CD4-positive, alpha-beta memory T cell (primary cell): ENCODE measurements around the gene HLF. TPM values are rescaled to one million over a fixed set of nuclear protein-coding genes. Genes with fewer than 3 reads are reported as not detected.

Source experiments
- CTCF ChIA-PET: fragments of 350-600 bp; sonication (Branson Sonifier 250); formaldehyde crosslinking; loops from one replicate; lab custom pipeline; 2021; ENCODE audit warnings: inconsistent platforms; ENCODE audit not compliant: partially characterized antibody; lab: Charles Lee
- POLR2A ChIA-PET: fragments of 350-600 bp; sonication (Branson Sonifier 250); formaldehyde crosslinking; loops from one replicate; lab custom pipeline; 2021; ENCODE audit not compliant: partially characterized antibody; lab: Charles Lee
- DNase-seq, 5 donors: peaks; one replicate each; pipeline versions ENCODE4 v3.0.0 to v3.0.0-alpha.2; 2020 to 2022; ENCODE audit warnings: mixed read lengths in 1 of 5
- H3K27ac ChIP-seq: one replicate; pipeline ENCODE4 v1.7.0; 2013; ENCODE audit warnings: low read depth, low read length
- H3K27me3 ChIP-seq: 2 replicates; pipeline ENCODE4 v1.7.0; 2013; ENCODE audit warnings: mild to moderate bottlenecking, low read length, moderate library complexity; ENCODE audit not compliant: insufficient read depth
- H3K36me3 ChIP-seq: 2 replicates; pipeline ENCODE4 v1.7.0; 2013; ENCODE audit warnings: mild to moderate bottlenecking, low read length, moderate library complexity; ENCODE audit not compliant: insufficient read depth
- H3K4me1 ChIP-seq: 2 replicates; pipeline ENCODE4 v1.7.0; 2013; ENCODE audit warnings: mild to moderate bottlenecking, low read length, moderate library complexity; ENCODE audit not compliant: insufficient read depth
- H3K4me3 ChIP-seq, 2 donors: one replicate each; pipeline ENCODE4 v1.7.0; 2013; ENCODE audit warnings: low read length in 2 of 2, mild to moderate bottlenecking in 1 of 2
- H3K9me3 ChIP-seq, 2 donors: one replicate each; pipeline ENCODE4 v1.7.0; 2013; ENCODE audit warnings: low read length in 2 of 2, control low read depth in 1 of 2; ENCODE audit not compliant: control insufficient read depth in 1 of 2
- H3K27ac Mint-ChIP-seq, 7 donors: one replicate each; pipeline ENCODE4 v1.8.0; 2020 to 2021; ENCODE audit warnings: mixed read lengths in 7 of 7, mild to moderate bottlenecking in 6 of 7, inconsistent platforms in 3 of 7, moderate library complexity in 3 of 7
- H3K27me3 Mint-ChIP-seq, 2 donors: one replicate each; pipeline ENCODE4 v1.8.0; 2020 to 2021; ENCODE audit warnings: mixed read lengths in 2 of 2
- H3K36me3 Mint-ChIP-seq, 2 donors: one replicate each; pipeline ENCODE4 v1.8.0; 2020 to 2021; ENCODE audit warnings: mixed read lengths in 2 of 2, inconsistent platforms in 1 of 2, mild to moderate bottlenecking in 1 of 2
- H3K4me1 Mint-ChIP-seq, 4 donors: one replicate each; pipeline ENCODE4 v1.8.0; 2020 to 2021; ENCODE audit warnings: mixed read lengths in 4 of 4, mild to moderate bottlenecking in 1 of 4
- H3K4me3 Mint-ChIP-seq, 8 donors: one replicate each; pipeline ENCODE4 v1.8.0; 2020 to 2021; ENCODE audit warnings: mixed read lengths in 8 of 8, mild to moderate bottlenecking in 7 of 8, moderate library complexity in 6 of 8, inconsistent platforms in 3 of 8
- H3K9me3 Mint-ChIP-seq, 8 donors: one replicate each; pipeline ENCODE4 v1.8.0; 2020 to 2021; ENCODE audit warnings: mixed read lengths in 8 of 8, mild to moderate bottlenecking in 5 of 8, inconsistent platforms in 3 of 8, moderate library complexity in 1 of 8
- intact Hi-C: fragments of 100-400 bp; cut with micrococcal nuclease; formaldehyde crosslinking; loops from one replicate; pipeline ENCODE4 v1.15.1; 2023
- polyA plus RNA-seq, 2 donors: library from polyadenylated mRNA; unstranded; fragments of 300-500 nt; fragmentation: Illumina TruSeq; gene quantifications; one replicate each; pipeline ENCODE4 v1.2.3, GENCODE V29; 2021
- total RNA-seq, 2 experiments: library from RNA; stranded (reverse); gene quantifications; one replicate each; pipeline ENCODE4 v1.2.3, GENCODE V29; 2021

The HLF gene
- total and polyA plus RNA-seq, 4 experiments from 2014 or later = 3.2 to 3.9 (median 3.6) TPM

GRCh38 chr17:55322453-55322985, 57.8 kb downstream of the HLF start:
- DNase-seq = no peak
- CTCF ChIA-PET = no interaction called here
- intact Hi-C loops = no loop called here
- no peak overlapping the region for H3K4me3 Mint-ChIP-seq
- Histone ChIP-seq H3K4me3 (no peak overlapping the region), H3K27me3 (no peaks in the 10 kb centered on the region), H3K4me1 (no peaks in the 10 kb centered on the region), H3K9me3 (no peaks in the 10 kb centered on the region), H3K27ac (no peak overlapping the region), H3K36me3 (no peaks in the 10 kb centered on the region)
- no peak overlapping the region for H3K27ac Mint-ChIP-seq
- POLR2A ChIA-PET = no interaction called here
- peaks cover 2 to 14% of the 10 kb centered on the region in 2 donors for H3K36me3 Mint-ChIP-seq
- no peaks in the 10 kb centered on the region for H3K4me1 Mint-ChIP-seq
- no peaks in the 10 kb centered on the region for H3K27me3 Mint-ChIP-seq
- H3K9me3 Mint-ChIP-seq = no peaks in the 10 kb centered on the region

GRCh38 chr17:55323518-55324295, 58.9 kb downstream of the HLF start:
- Mint-ChIP-seq H3K36me3 (peaks cover 2 to 9% of the 10 kb centered on the region in 2 donors), H3K4me3 (no peak overlapping the region), H3K27me3 (no peaks in the 10 kb centered on the region), H3K4me1 (no peaks in the 10 kb centered on the region), H3K27ac (peak overlapping the region in 1 of 7 donors; percentile 32), H3K9me3 (peaks cover 0 to 4% (median 0%) of the 10 kb centered on the region in 8 donors)
- H3K36me3 ChIP-seq = no peaks in the 10 kb centered on the region
- no peak for DNase-seq
- no peak overlapping the region for H3K4me3 ChIP-seq
- intact Hi-C loops = no loop called here
- ChIA-PET POLR2A (no interaction called here), CTCF (interaction anchor here (1.2 kb wide), 1 partner anchor 28 kb away, joined by 3 read pairs; no protein-coding TSS in a partner anchor)
- no peak overlapping the region for H3K27ac ChIP-seq
- H3K27me3 ChIP-seq = no peaks in the 10 kb centered on the region
- no peaks in the 10 kb centered on the region for H3K9me3 ChIP-seq
- no peaks in the 10 kb centered on the region for H3K4me1 ChIP-seq

GRCh38 chr17:55324296-55324978, 59.7 kb downstream of the HLF start:
- Mint-ChIP-seq H3K36me3 (peaks cover 2 to 5% of the 10 kb centered on the region in 2 donors), H3K9me3 (peaks cover 0 to 4% (median 1%) of the 10 kb centered on the region in 8 donors), H3K4me1 (no peaks in the 10 kb centered on the region), H3K27ac (peak overlapping the region in 1 of 7 donors; percentile 36), H3K4me3 (no peak overlapping the region), H3K27me3 (no peaks in the 10 kb centered on the region)
- Histone ChIP-seq H3K36me3 (no peaks in the 10 kb centered on the region), H3K4me3 (no peak overlapping the region), H3K27me3 (no peaks in the 10 kb centered on the region), H3K9me3 (no peaks in the 10 kb centered on the region), H3K4me1 (no peaks in the 10 kb centered on the region), H3K27ac (no peak overlapping the region)
- DNase-seq = no peak
- intact Hi-C loops = no loop called here
- ChIA-PET POLR2A (no interaction called here), CTCF (interaction anchor here (1.2 kb wide), 1 partner anchor 28 kb away, joined by 3 read pairs; no protein-coding TSS in a partner anchor)

- intact Hi-C loops = no loop called here
- Histone ChIP-seq H3K36me3 (no peaks in the 10 kb centered on the region), H3K4me1 (no peaks in the 10 kb centered on the region), H3K9me3 (no peaks in the 10 kb centered on the region), H3K27ac (no peak overlapping the region), H3K27me3 (no peaks in the 10 kb centered on the region), H3K4me3 (no peak overlapping the region)
- no peak overlapping the region for H3K27ac Mint-ChIP-seq
- DNase-seq = no peak
- ChIA-PET CTCF (no interaction called here), POLR2A (no interaction called here)
- H3K36me3 Mint-ChIP-seq = peaks cover 0 to 5% of the 10 kb centered on the region in 2 donors
- H3K9me3 Mint-ChIP-seq = peaks cover 0 to 4% (median 1%) of the 10 kb centered on the region in 8 donors
- no peaks in the 10 kb centered on the region for H3K4me1 Mint-ChIP-seq
- H3K27me3 Mint-ChIP-seq = no peaks in the 10 kb centered on the region
- no peak overlapping the region for H3K4me3 Mint-ChIP-seq
Measured at GRCh38 chr17:55325406-55325805, 60.6 kb downstream of the HLF start.

- POLR2A ChIA-PET = no interaction called here
- H3K4me3 Mint-ChIP-seq = no peak overlapping the region
- peaks cover 0 to 4% (median 1%) of the 10 kb centered on the region in 8 donors for H3K9me3 Mint-ChIP-seq
- Histone ChIP-seq H3K36me3 (no peaks in the 10 kb centered on the region), H3K27me3 (no peaks in the 10 kb centered on the region), H3K9me3 (no peaks in the 10 kb centered on the region), H3K27ac (no peak overlapping the region), H3K4me1 (no peaks in the 10 kb centered on the region), H3K4me3 (no peak overlapping the region)
- intact Hi-C loops = no loop called here
- H3K27ac Mint-ChIP-seq = no peak overlapping the region
- H3K27me3 Mint-ChIP-seq = no peaks in the 10 kb centered on the region
- no peaks in the 10 kb centered on the region for H3K4me1 Mint-ChIP-seq
- H3K36me3 Mint-ChIP-seq = peaks cover 0 to 3% of the 10 kb centered on the region in 2 donors
- no peak for DNase-seq
- CTCF ChIA-PET = interaction anchor here (0.9 kb wide), 1 partner anchor 22 kb away, joined by 3 read pairs; no protein-coding TSS in a partner anchor
Measured at GRCh38 chr17:55326030-55326429, 61.3 kb downstream of the HLF start.

GRCh38 chr17:55327225-55328088, 62.7 kb downstream of the HLF start:
- Mint-ChIP-seq H3K27me3 (no peaks in the 10 kb centered on the region), H3K4me3 (no peak overlapping the region), H3K27ac (no peak overlapping the region), H3K9me3 (peaks cover 0 to 4% (median 1%) of the 10 kb centered on the region in 8 donors), H3K4me1 (peaks cover 1 to 4% (median 3%) of the 10 kb centered on the region in 4 donors), H3K36me3 (no peaks in the 10 kb centered on the region)
- ChIA-PET CTCF (no interaction called here), POLR2A (no interaction called here)
- Histone ChIP-seq H3K9me3 (no peaks in the 10 kb centered on the region), H3K36me3 (no peaks in the 10 kb centered on the region), H3K27ac (no peak overlapping the region), H3K4me1 (no peaks in the 10 kb centered on the region), H3K4me3 (no peak overlapping the region), H3K27me3 (no peaks in the 10 kb centered on the region)
- intact Hi-C loops = no loop called here
- DNase-seq = no peak
